Measurements from ENCODE around the gene SLC12A7. TPM values are rescaled to one million over a fixed set of nuclear protein-coding genes. Genes with fewer than 3 reads are reported as not detected.

The SLC12A7 gene
- total RNA-seq, 2 experiments from 2014 or later = 12.6 to 13.6 TPM

GRCh38 chr5:1010641-1011046, 101.2 kb downstream of the SLC12A7 start:
- Mint-ChIP-seq H3K27me3 (ENCODE audit: low read depth) (peaks cover 48% of the 10 kb centered on the region), H3K36me3 (ENCODE audit: low read depth) (no peaks in the 10 kb centered on the region), H3K4me1 (ENCODE audit: low read depth) (peaks cover 16% of the 10 kb centered on the region), H3K27ac (no peak overlapping the region), H3K4me3 (no peak overlapping the region), H3K9me3 (no peaks in the 10 kb centered on the region)
- peak; percentile 4 for DNase-seq
- intact Hi-C loops (cut with micrococcal nuclease) = loop anchor here (1.0 to 2.0 kb wide), 2 partner anchors 76 to 87 kb away; no protein-coding TSS in a partner anchor
- CTCF ChIA-PET = interaction anchor here (0.8 to 2.3 kb wide), 7 partner anchors 19 to 134 kb away, joined by 3 to 11 read pairs (median 4); no protein-coding TSS in a partner anchor

- Mint-ChIP-seq H3K36me3 (ENCODE audit: low read depth) (no peaks in the 10 kb centered on the region), H3K27me3 (ENCODE audit: low read depth) (peaks cover 49% of the 10 kb centered on the region), H3K4me3 (no peak overlapping the region), H3K27ac (no peak overlapping the region), H3K9me3 (no peaks in the 10 kb centered on the region), H3K4me1 (ENCODE audit: low read depth) (peaks cover 17% of the 10 kb centered on the region)
- DNase-seq = peak; percentile 13
- intact Hi-C loops (cut with micrococcal nuclease) = loop anchor here (2.0 kb wide), 1 partner anchor 75 kb away; no protein-coding TSS in a partner anchor
- CTCF ChIA-PET = interaction anchor here (1.6 to 2.3 kb wide), 4 partner anchors 19 to 86 kb away, joined by 4 to 11 read pairs (median 6); no protein-coding TSS in a partner anchor
Measured at GRCh38 chr5:1010181-1010510, 101.7 kb downstream of the SLC12A7 start.

GRCh38 chr5:1009359-1010180, 102.3 kb downstream of the SLC12A7 start:
- CTCF ChIA-PET = interaction anchor here (1.6 to 2.3 kb wide), 3 partner anchors 18 to 86 kb away, joined by 4 to 11 read pairs (median 4); no protein-coding TSS in a partner anchor
- Mint-ChIP-seq H3K9me3 (no peaks in the 10 kb centered on the region), H3K36me3 (ENCODE audit: low read depth) (no peaks in the 10 kb centered on the region), H3K27ac (no peak overlapping the region), H3K4me3 (peak overlapping the region; percentile 56), H3K4me1 (ENCODE audit: low read depth) (peaks cover 17% of the 10 kb centered on the region), H3K27me3 (ENCODE audit: low read depth) (peaks cover 49% of the 10 kb centered on the region)
- intact Hi-C loops (cut with micrococcal nuclease) = loop anchor here (2.0 to 10.0 kb wide), 2 partner anchors 75 to 635 kb away; no protein-coding TSS in a partner anchor
- DNase-seq = peak; percentile 4

GRCh38 chr5:1008451-1009358, 103.2 kb downstream of the SLC12A7 start, which contains the start of gene NKD2:
Gene NKD2, plus strand, starts transcription at chr5:1008802. Its CDS starts 256 bp downstream, at chr5:1009058.
- intact Hi-C loops (cut with micrococcal nuclease) = loop anchor here (10.0 kb wide), 1 partner anchor 636 kb away; no protein-coding TSS in a partner anchor
- H3K27ac Mint-ChIP-seq = no peak within 1 kb of the TSS

GRCh38 chr5:1007681-1008450, 104.0 kb downstream of the SLC12A7 start:
- H3K27ac Mint-ChIP-seq = no peak overlapping the region
- peaks cover 55% of the 10 kb centered on the region for H3K27me3 Mint-ChIP-seq (ENCODE audit: low read depth)
- CTCF ChIA-PET = interaction anchor here (0.6 to 1.9 kb wide), 7 partner anchors 9 to 315 kb away, joined by 3 to 5 read pairs (median 4); no protein-coding TSS in a partner anchor

More at GRCh38 chr5:1008451-1009358, 103.2 kb downstream of the SLC12A7 start, which contains the start of gene NKD2:
- Mint-ChIP-seq H3K36me3 (ENCODE audit: low read depth) (no peaks in the 10 kb centered on the region), H3K4me3 (peak within 1 kb of the TSS; percentile 56), H3K27me3 (ENCODE audit: low read depth) (peaks cover 51% of the 10 kb centered on the region), H3K4me1 (ENCODE audit: low read depth) (peaks cover 23% of the 10 kb centered on the region), H3K9me3 (no peaks in the 10 kb centered on the region)
- DNase-seq = peak; percentile 21
- CTCF ChIA-PET = interaction anchor here (0.6 to 2.3 kb wide), 5 partner anchors 8 to 314 kb away, joined by 4 to 11 read pairs (median 5); no protein-coding TSS in a partner anchor

GRCh38 chr5:1007221-1007680, 104.6 kb downstream of the SLC12A7 start:
- peaks cover 55% of the 10 kb centered on the region for H3K27me3 Mint-ChIP-seq (ENCODE audit: low read depth)
- H3K9me3 Mint-ChIP-seq = no peaks in the 10 kb centered on the region
- H3K36me3 Mint-ChIP-seq (ENCODE audit: low read depth) = no peaks in the 10 kb centered on the region
- DNase-seq = peak; percentile 1
- CTCF ChIA-PET = interaction anchor here (0.7 to 1.9 kb wide), 8 partner anchors 9 to 131 kb away, joined by 3 to 5 read pairs (median 4); no protein-coding TSS in a partner anchor
- H3K27ac Mint-ChIP-seq = no peak overlapping the region
- peaks cover 32% of the 10 kb centered on the region for H3K4me1 Mint-ChIP-seq (ENCODE audit: low read depth)
- H3K4me3 Mint-ChIP-seq = no peak overlapping the region
- intact Hi-C loops (cut with micrococcal nuclease) = loop anchor here (10.0 kb wide), 1 partner anchor 638 kb away; no protein-coding TSS in a partner anchor

More at GRCh38 chr5:1007681-1008450, 104.0 kb downstream of the SLC12A7 start:
- Mint-ChIP-seq H3K36me3 (ENCODE audit: low read depth) (no peaks in the 10 kb centered on the region), H3K4me3 (peak overlapping the region; percentile 39), H3K4me1 (ENCODE audit: low read depth) (peaks cover 30% of the 10 kb centered on the region), H3K9me3 (no peaks in the 10 kb centered on the region)
- peak; percentile 3 for DNase-seq
- intact Hi-C loops (cut with micrococcal nuclease) = loop anchor here (10.0 kb wide), 1 partner anchor 637 kb away; no protein-coding TSS in a partner anchor

GRCh38 chr5:1006656-1007071, 105.2 kb downstream of the SLC12A7 start:
- intact Hi-C loops (cut with micrococcal nuclease) = loop anchor here (10.0 kb wide), 1 partner anchor 638 kb away; no protein-coding TSS in a partner anchor
- CTCF ChIA-PET = interaction anchor here (0.7 to 1.7 kb wide), 5 partner anchors 9 to 99 kb away, joined by 3 to 4 read pairs (median 3); no protein-coding TSS in a partner anchor
- no peak overlapping the region for H3K4me3 Mint-ChIP-seq
- peaks cover 34% of the 10 kb centered on the region for H3K4me1 Mint-ChIP-seq (ENCODE audit: low read depth)
- no peaks in the 10 kb centered on the region for H3K36me3 Mint-ChIP-seq (ENCODE audit: low read depth)
- peaks cover 51% of the 10 kb centered on the region for H3K27me3 Mint-ChIP-seq (ENCODE audit: low read depth)
- DNase-seq = peak; percentile 3
- H3K27ac Mint-ChIP-seq = no peak overlapping the region
- no peaks in the 10 kb centered on the region for H3K9me3 Mint-ChIP-seq

- no peaks in the 10 kb centered on the region for H3K36me3 Mint-ChIP-seq (ENCODE audit: low read depth)
- no peaks in the 10 kb centered on the region for H3K9me3 Mint-ChIP-seq
- H3K27me3 Mint-ChIP-seq (ENCODE audit: low read depth) = peaks cover 45% of the 10 kb centered on the region
- intact Hi-C loops (cut with micrococcal nuclease) = loop anchor here (2.0 to 10.0 kb wide), 2 partner anchors 43 to 639 kb away; no protein-coding TSS in a partner anchor
- H3K4me3 Mint-ChIP-seq = peak overlapping the region; percentile 31
- peaks cover 32% of the 10 kb centered on the region for H3K4me1 Mint-ChIP-seq (ENCODE audit: low read depth)
- no peak overlapping the region for H3K27ac Mint-ChIP-seq
- peak; percentile 3 for DNase-seq
- CTCF ChIA-PET = interaction anchor here (0.7 to 1.1 kb wide), 3 partner anchors 16 to 99 kb away, joined by 3 read pairs; no protein-coding TSS in a partner anchor
Measured at GRCh38 chr5:1005904-1006655, 105.8 kb downstream of the SLC12A7 start.

GRCh38 chr5:1005249-1005851, 106.5 kb downstream of the SLC12A7 start:
- intact Hi-C loops (cut with micrococcal nuclease) = loop anchor here (2.0 to 10.0 kb wide), 2 partner anchors 43 to 639 kb away; no protein-coding TSS in a partner anchor
- Mint-ChIP-seq H3K4me1 (ENCODE audit: low read depth) (peaks cover 26% of the 10 kb centered on the region), H3K4me3 (no peak overlapping the region), H3K27me3 (ENCODE audit: low read depth) (peaks cover 37% of the 10 kb centered on the region), H3K9me3 (no peaks in the 10 kb centered on the region), H3K36me3 (ENCODE audit: low read depth) (no peaks in the 10 kb centered on the region), H3K27ac (no peak overlapping the region)
- peak; percentile 4 for DNase-seq
- CTCF ChIA-PET = interaction anchor here (0.7 to 1.1 kb wide), 2 partner anchors 15 to 82 kb away, joined by 3 read pairs; no protein-coding TSS in a partner anchor
